ENCODE results near the gene SLIT3.

- TF ChIP-seq CTCF (IDR thresholded peaks at IDR 0.05) (no peak), POLR2A (IDR thresholded peaks at IDR 0.05) (no peak)
Observed at GRCh38 chr5:168765086-168765550, 535.8 kb downstream of the SLIT3 start.
